Epithelial cell of proximal tubule (primary cell): ENCODE results near the gene ARHGEF19. TPM values are rescaled to one million over a fixed set of nuclear protein-coding genes. Genes with fewer than 3 reads are reported as not detected.

ENCODE experiments used
- DNase-seq: peaks from one replicate; pipeline ENCODE4 v3.0.0-alpha.2; 2011; ENCODE audit warnings: low read depth
- H3K4me3 ChIP-seq: 2 replicates; pipeline ENCODE4 v1.5.1; 2011; ENCODE audit warnings: low read depth, mild to moderate bottlenecking, low read length
- CTCF ChIP-seq: conservative IDR thresholded peaks from 2 replicates; pipeline ENCODE4 v1.5.1; 2012; ENCODE audit warnings: low read depth, mild to moderate bottlenecking, low read length
- total RNA-seq: library from RNA; depleted of rRNA; stranded (reverse); fragments of >200 nt; gene quantifications from 2 replicates; pipeline ENCODE4 v1.2.3, GENCODE V29; 2015

The ARHGEF19 gene
- total RNA-seq, 1 donor from 2014 or later, result 14.3 TPM

GRCh38 chr1:16237343-16237830, 24.9 kb upstream of the ARHGEF19 start:
- TF ChIP-seq CTCF, result no peak
- DNase-seq, result no peak
- peak overlapping the region; percentile 81 for H3K4me3 ChIP-seq

GRCh38 chr1:16236511-16237342, 24.3 kb upstream of the ARHGEF19 start, which contains the start of gene CPLANE2:
Gene CPLANE2, minus strand, starts transcription at chr1:16237183. Its CDS starts 441 bp downstream, at chr1:16236742.
- no peak for TF ChIP-seq CTCF
- no peak for DNase-seq
- H3K4me3 ChIP-seq, result peak within 1 kb of the TSS; percentile 81

- DNase-seq, result no peak
- peak overlapping the region; percentile 81 for H3K4me3 ChIP-seq
- peak; percentile 45 for TF ChIP-seq CTCF
These were observed 23.6 kb upstream of the ARHGEF19 start for GRCh38 chr1:16235944-16236510.

- no peak for TF ChIP-seq CTCF
- H3K4me3 ChIP-seq, result no peak overlapping the region
- no peak for DNase-seq
These were observed 22.9 kb upstream of the ARHGEF19 start for GRCh38 chr1:16235347-16235746.

- DNase-seq, result no peak
- no peak for TF ChIP-seq CTCF
- no peak overlapping the region for H3K4me3 ChIP-seq
These were observed 21.0 kb upstream of the ARHGEF19 start for GRCh38 chr1:16233431-16233830.

GRCh38 chr1:16232316-16232710, 19.9 kb upstream of the ARHGEF19 start:
- DNase-seq, result no peak
- no peak overlapping the region for H3K4me3 ChIP-seq
- TF ChIP-seq CTCF, result no peak
